Ammon's horn (tissue), 1 donor: ENCODE results near the gene PLCH1.

Experiments
- DNase-seq: peaks from one replicate; pipeline ENCODE4 v3.0.0-alpha.2; 2016; ENCODE audit warnings: low spot score

PLCH1 gene

GRCh38 chr3:155744010-155744625, 753 bp downstream of the PLCH1 start:
- DNase-seq: peak; percentile 60

GRCh38 chr3:155743606-155744005, 1.3 kb downstream of the PLCH1 start:
- DNase-seq: no peak

GRCh38 chr3:155742349-155742965, 2.4 kb downstream of the PLCH1 start:
- no peak for DNase-seq

GRCh38 chr3:155741603-155742002, 3.3 kb downstream of the PLCH1 start:
- no peak for DNase-seq

GRCh38 chr3:155741101-155741500, 3.8 kb downstream of the PLCH1 start:
- peak; percentile 23 for DNase-seq

GRCh38 chr3:155739154-155739553, 5.7 kb downstream of the PLCH1 start:
- no peak for DNase-seq

GRCh38 chr3:155738580-155739076, 6.2 kb downstream of the PLCH1 start:
- no peak for DNase-seq

GRCh38 chr3:155737844-155738460, 6.9 kb downstream of the PLCH1 start:
- peak; percentile 18 for DNase-seq

GRCh38 chr3:155736381-155736780, 8.5 kb downstream of the PLCH1 start:
- no peak for DNase-seq

GRCh38 chr3:155730843-155731242, 14.0 kb downstream of the PLCH1 start:
- no peak for DNase-seq

GRCh38 chr3:155727836-155728235, 17.0 kb downstream of the PLCH1 start:
- DNase-seq: no peak

- DNase-seq: no peak
These were observed 30.6 kb downstream of the PLCH1 start for GRCh38 chr3:155714295-155714718.

GRCh38 chr3:155712008-155712407, 32.9 kb downstream of the PLCH1 start:
- no peak for DNase-seq

- DNase-seq: peak; percentile 41
These were observed 39.9 kb downstream of the PLCH1 start for GRCh38 chr3:155704771-155705559.

- peak; percentile 19 for DNase-seq
These were observed 40.8 kb downstream of the PLCH1 start for GRCh38 chr3:155704061-155704460.

- DNase-seq: no peak
These were observed 41.9 kb downstream of the PLCH1 start for GRCh38 chr3:155702745-155703591.

- DNase-seq: peak; percentile 66
These were observed 42.9 kb downstream of the PLCH1 start for GRCh38 chr3:155701882-155702465.

GRCh38 chr3:155697542-155697941, 47.3 kb downstream of the PLCH1 start:
- no peak for DNase-seq

GRCh38 chr3:155690921-155691320, 54.0 kb downstream of the PLCH1 start:
- DNase-seq: no peak

GRCh38 chr3:155688481-155688880, 56.4 kb downstream of the PLCH1 start:
- DNase-seq: no peak

GRCh38 chr3:155683344-155683720, 61.5 kb downstream of the PLCH1 start:
- DNase-seq: no peak
